GM06990 (cell line): ENCODE measurements around the gene NFKB1.

Source experiments
- DNase-seq: peaks from one replicate; pipeline ENCODE4 v3.0.0-alpha.2; 2011; ENCODE audit not compliant: insufficient read length; ENCODE audit errors: extremely low read depth
- H3K27me3 ChIP-seq: replicated peaks from 2 replicates; pipeline ENCODE4 v1.6.0; 2011; ENCODE audit warnings: low read length; ENCODE audit not compliant: control insufficient read depth, insufficient read depth
- H3K36me3 ChIP-seq: 2 replicates; pipeline ENCODE4 v1.5.1; 2011; ENCODE audit warnings: low read length; ENCODE audit not compliant: control insufficient read depth, insufficient read depth
- H3K4me3 ChIP-seq: replicated peaks from 2 replicates; pipeline ENCODE4 v1.5.1; 2011; ENCODE audit warnings: low read depth, mild to moderate bottlenecking, control low read depth, low read length
- CTCF ChIP-seq: IDR thresholded peaks from 2 replicates; pipeline ENCODE4 v1.5.1; 2011; ENCODE audit warnings: low read length, control low read depth, mild to moderate bottlenecking, inconsistent platforms; ENCODE audit not compliant: insufficient read depth, poor library complexity, severe bottlenecking

Gene NFKB1

DNA sequence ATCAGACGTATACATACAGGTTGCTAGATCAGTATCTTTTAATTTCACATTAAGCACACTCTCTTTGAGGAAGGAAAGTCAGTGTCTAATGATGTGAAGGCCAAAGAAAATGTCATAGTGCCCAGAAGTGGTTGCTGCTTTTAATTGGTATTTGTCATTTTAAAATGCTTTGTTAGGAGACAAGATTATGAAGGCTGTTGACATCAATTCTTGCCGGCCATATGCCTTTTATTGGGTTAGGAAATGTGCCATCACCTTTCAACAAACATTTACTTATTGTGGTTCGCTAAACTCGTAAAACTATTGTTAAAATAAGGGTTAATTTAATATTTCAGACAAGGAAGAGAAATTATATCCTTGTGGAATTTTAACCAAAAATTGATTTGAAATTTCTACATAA is 32.2 kb downstream of the NFKB1 start:
- Histone ChIP-seq H3K4me3 (no peak overlapping the region), H3K27me3 (no peaks in the 10 kb centered on the region), H3K36me3 (no peaks in the 10 kb centered on the region; the same call in none of the 2 replicates)
- no peak for DNase-seq
- TF ChIP-seq CTCF = no peak

- Histone ChIP-seq H3K4me3 (no peak overlapping the region), H3K36me3 (no peaks in the 10 kb centered on the region; the same call in 1 of the 2 replicates), H3K27me3 (no peaks in the 10 kb centered on the region)
- no peak for TF ChIP-seq CTCF
- DNase-seq = no peak
Measured at GRCh38 chr4:102533904-102534303, 32.7 kb downstream of the NFKB1 start.

GRCh38 chr4:102534845-102535244 is 33.7 kb downstream of the NFKB1 start:
- Histone ChIP-seq H3K4me3 (no peak overlapping the region), H3K27me3 (no peaks in the 10 kb centered on the region), H3K36me3 (no peaks in the 10 kb centered on the region; the same call in none of the 2 replicates)
- no peak for TF ChIP-seq CTCF
- DNase-seq = no peak

GRCh38 chr4:102535398-102536082 is 34.4 kb downstream of the NFKB1 start:
- no peak overlapping the region for H3K4me3 ChIP-seq
- DNase-seq = no peak
- H3K36me3 ChIP-seq = no peaks in the 10 kb centered on the region; the same call in none of the 2 replicates
- no peaks in the 10 kb centered on the region for H3K27me3 ChIP-seq
- TF ChIP-seq CTCF = no peak

DNA sequence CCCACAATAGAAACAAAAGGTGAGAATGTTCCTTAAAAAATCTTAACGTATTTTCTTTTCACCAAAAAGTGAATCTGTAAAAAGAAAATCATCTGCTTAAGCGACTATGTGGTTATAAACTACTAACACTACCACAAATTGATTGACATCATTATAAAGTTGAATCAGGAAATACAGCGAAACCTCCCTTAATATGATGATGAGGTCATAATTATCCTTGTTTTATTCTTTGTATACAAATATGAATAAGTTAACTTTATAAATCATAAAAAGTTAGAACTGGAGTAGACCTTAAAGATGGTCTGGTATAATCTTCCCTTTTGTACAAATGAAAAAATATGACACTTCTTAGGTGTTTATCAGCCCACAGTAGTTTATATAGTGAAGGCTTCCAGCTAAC is 35.6 kb downstream of the NFKB1 start:
- Histone ChIP-seq H3K27me3 (no peaks in the 10 kb centered on the region), H3K4me3 (no peak overlapping the region), H3K36me3 (peaks cover 4% of the 10 kb centered on the region)
- TF ChIP-seq CTCF = no peak
- DNase-seq = no peak

- H3K27me3 ChIP-seq = no peaks in the 10 kb centered on the region
- no peak for DNase-seq
- no peak for TF ChIP-seq CTCF
- peaks cover 4% of the 10 kb centered on the region for H3K36me3 ChIP-seq
- H3K4me3 ChIP-seq = no peak overlapping the region
Measured at GRCh38 chr4:102537269-102537668, 36.1 kb downstream of the NFKB1 start.
